Cardiac muscle cell (in vitro differentiated cells and primary cell): ENCODE data around the gene TNFRSF1B. TPM values are rescaled to one million over a fixed set of nuclear protein-coding genes. Genes with fewer than 3 reads are reported as not detected.
A peak's percentile ranks its signal among the peaks of the same experiment; 100 is the strongest.

Experiments used
- DNase-seq, 2 donors: peaks; one replicate each; pipeline versions ENCODE4 v3.0.0 to v3.0.0-alpha.2; 2010 to 2017; ENCODE audit warnings: low read depth in 1 of 2, low spot score in 1 of 2
- H3K27ac ChIP-seq: fragments of 200-600 bp; sonication (generic); 2 replicates; pipeline ENCODE4 v1.5.1; 2016
- H3K27me3 ChIP-seq: fragments of 200-600 bp; sonication (generic); 2 replicates; pipeline ENCODE4 v1.6.0; 2016; ENCODE audit warnings: control low read depth
- H3K36me3 ChIP-seq: fragments of 200-600 bp; sonication (generic); 2 replicates; pipeline ENCODE4 v1.5.1; 2016; ENCODE audit warnings: control low read depth
- H3K4me1 ChIP-seq: fragments of 200-600 bp; sonication (generic); 2 replicates; pipeline ENCODE4 v1.8.1; 2017; ENCODE audit warnings: low read depth, mild to moderate bottlenecking, mixed run types
- H3K4me3 ChIP-seq: fragments of 200-600 bp; sonication (generic); 2 replicates; pipeline ENCODE4 v1.5.1; 2016; ENCODE audit warnings: mild to moderate bottlenecking
- H3K9me3 ChIP-seq: fragments of 200-600 bp; sonication (generic); 2 replicates; pipeline ENCODE4 v1.5.1; 2017; ENCODE audit warnings: low read depth, mild to moderate bottlenecking, control low read depth
- polyA plus RNA-seq: library from polyadenylated mRNA; unstranded; fragments of >200 nt; fragmentation: Nextera tagmentation; extraction: Ambion mirVana; gene quantifications from 2 replicates; pipeline ENCODE4 v1.2.1, GENCODE V29; 2016
- total RNA-seq: library from RNA; depleted of rRNA; stranded (reverse); fragments of >200 nt; gene quantifications from 2 replicates; pipeline ENCODE4 v1.2.3, GENCODE V29; 2016
- TF ChIP-seq, protein P1 (sequence below): IDR thresholded peaks from 2 replicates; pipeline ENCODE4 v1.5.1; 2012; ENCODE audit warnings: low read depth, mild to moderate bottlenecking, low read length

Gene TNFRSF1B
- total and polyA plus RNA-seq, 2 experiments from 2014 or later: 0.27 TPM; not detected in 1

DNA sequence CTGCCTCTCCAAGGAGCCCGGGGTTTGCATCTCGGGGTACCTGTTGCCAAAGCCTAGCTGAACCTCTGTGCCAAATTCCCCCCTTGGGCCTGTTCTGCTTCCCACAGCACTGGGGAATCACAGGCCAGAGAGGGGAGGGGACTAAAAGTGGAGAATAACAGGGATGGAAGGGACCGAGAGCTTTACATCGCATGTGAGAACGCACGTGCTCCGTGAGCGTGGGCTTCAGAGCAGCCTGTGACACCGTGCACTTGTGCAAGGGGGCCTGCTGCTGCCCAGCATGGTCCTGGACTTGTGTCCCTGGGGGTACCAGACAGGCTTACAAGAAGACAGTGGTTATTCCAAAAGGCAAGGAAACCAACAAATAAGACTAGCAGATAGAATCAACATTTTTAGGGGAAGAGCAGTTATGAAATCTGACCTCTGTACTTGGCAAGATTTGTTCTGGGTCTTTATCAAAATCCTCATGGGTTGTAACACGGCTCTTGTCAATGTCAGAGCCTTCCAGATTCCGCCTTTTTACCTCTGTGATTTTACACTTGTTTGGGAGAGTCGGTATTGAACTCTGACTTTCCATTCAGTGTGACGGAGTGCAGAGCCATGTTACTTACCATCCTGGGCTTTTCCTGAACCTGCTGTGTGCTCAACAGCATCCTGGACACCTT, 36.2 kb upstream of the TNFRSF1B start:
- Histone ChIP-seq H3K36me3 (no peaks in the 10 kb centered on the region), H3K9me3 (no peaks in the 10 kb centered on the region), H3K27me3 (no peaks in the 10 kb centered on the region), H3K4me3 (no peak overlapping the region), H3K4me1 (peaks cover 2% of the 10 kb centered on the region), H3K27ac (no peak overlapping the region)
- TF ChIP-seq, protein P1, sequence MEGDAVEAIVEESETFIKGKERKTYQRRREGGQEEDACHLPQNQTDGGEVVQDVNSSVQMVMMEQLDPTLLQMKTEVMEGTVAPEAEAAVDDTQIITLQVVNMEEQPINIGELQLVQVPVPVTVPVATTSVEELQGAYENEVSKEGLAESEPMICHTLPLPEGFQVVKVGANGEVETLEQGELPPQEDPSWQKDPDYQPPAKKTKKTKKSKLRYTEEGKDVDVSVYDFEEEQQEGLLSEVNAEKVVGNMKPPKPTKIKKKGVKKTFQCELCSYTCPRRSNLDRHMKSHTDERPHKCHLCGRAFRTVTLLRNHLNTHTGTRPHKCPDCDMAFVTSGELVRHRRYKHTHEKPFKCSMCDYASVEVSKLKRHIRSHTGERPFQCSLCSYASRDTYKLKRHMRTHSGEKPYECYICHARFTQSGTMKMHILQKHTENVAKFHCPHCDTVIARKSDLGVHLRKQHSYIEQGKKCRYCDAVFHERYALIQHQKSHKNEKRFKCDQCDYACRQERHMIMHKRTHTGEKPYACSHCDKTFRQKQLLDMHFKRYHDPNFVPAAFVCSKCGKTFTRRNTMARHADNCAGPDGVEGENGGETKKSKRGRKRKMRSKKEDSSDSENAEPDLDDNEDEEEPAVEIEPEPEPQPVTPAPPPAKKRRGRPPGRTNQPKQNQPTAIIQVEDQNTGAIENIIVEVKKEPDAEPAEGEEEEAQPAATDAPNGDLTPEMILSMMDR: no peak
- DNase-seq: no peak

DNA sequence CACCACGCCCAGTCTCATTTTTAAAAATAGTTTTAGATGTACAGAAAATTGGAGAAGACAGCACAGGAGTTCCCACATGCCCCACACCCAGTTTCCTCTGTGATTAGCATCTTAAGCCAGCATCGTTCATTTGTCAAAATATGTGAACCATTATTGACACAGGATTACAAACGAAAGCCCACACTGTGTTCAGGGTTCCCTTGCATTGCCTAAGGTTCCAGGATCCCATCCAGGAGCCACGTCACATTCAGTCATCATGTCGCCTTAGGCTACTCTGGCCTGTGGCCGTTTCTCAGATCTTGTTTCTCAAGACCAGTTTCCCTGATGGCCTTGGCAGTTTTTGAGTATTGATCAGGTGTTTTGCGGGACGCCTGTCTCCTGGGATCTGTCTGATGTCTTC, 34.7 kb upstream of the TNFRSF1B start:
- Histone ChIP-seq H3K4me1 (no peaks in the 10 kb centered on the region), H3K9me3 (no peaks in the 10 kb centered on the region), H3K27ac (no peak overlapping the region), H3K27me3 (no peaks in the 10 kb centered on the region), H3K4me3 (no peak overlapping the region), H3K36me3 (no peaks in the 10 kb centered on the region)
- TF ChIP-seq, protein P1: no peak
- no peak for DNase-seq

DNA sequence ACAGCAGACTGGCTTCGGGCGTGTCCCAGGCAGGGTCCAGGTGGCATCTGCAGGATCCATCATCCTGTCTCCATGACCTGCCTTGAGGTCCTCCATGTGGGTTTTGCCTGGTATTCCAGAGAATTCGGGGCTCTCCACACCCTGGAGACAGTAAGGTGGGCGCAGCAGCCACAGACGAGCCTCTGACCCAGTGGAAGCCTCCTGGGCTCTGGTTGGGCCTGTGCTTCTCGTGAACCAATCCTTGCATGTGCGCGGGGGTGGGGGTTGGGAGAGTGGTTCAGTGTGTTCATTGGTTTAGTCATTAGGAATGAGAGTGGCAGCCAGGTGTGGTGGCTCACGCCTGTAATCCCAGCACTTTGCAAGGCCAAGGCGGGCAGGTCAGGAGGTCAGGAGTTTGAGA, 32.1 kb upstream of the TNFRSF1B start:
- Histone ChIP-seq H3K9me3 (no peaks in the 10 kb centered on the region), H3K36me3 (no peaks in the 10 kb centered on the region), H3K27me3 (no peaks in the 10 kb centered on the region), H3K4me3 (no peak overlapping the region), H3K27ac (no peak overlapping the region), H3K4me1 (no peaks in the 10 kb centered on the region)
- TF ChIP-seq, protein P1: no peak
- no peak for DNase-seq

DNA sequence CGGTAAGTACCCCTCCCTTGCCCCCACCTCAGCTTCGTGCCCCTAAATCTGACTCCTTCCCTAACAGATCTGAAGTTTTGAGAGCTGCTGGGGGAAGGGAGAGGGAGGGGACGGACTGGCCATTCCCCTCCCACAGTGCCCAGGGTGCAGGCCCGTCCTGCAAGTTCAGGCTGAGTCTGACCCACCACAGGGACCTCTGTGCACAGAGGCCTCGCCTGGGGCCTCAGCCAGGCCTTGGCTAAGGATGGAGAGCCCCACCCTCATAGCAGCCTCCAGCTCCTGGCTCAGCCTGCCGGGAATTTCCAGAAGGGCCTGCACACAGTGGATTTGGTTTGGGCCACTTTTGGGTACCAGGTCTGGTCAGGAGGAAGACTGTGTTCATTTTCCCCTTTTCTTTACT, 31.2 kb upstream of the TNFRSF1B start:
- Histone ChIP-seq H3K4me3 (no peak overlapping the region), H3K4me1 (no peaks in the 10 kb centered on the region), H3K27me3 (no peaks in the 10 kb centered on the region), H3K36me3 (no peaks in the 10 kb centered on the region), H3K27ac (no peak overlapping the region), H3K9me3 (no peaks in the 10 kb centered on the region)
- DNase-seq: peak in 1 of 2 donors; percentile 22
- TF ChIP-seq, protein P1: no peak

DNA sequence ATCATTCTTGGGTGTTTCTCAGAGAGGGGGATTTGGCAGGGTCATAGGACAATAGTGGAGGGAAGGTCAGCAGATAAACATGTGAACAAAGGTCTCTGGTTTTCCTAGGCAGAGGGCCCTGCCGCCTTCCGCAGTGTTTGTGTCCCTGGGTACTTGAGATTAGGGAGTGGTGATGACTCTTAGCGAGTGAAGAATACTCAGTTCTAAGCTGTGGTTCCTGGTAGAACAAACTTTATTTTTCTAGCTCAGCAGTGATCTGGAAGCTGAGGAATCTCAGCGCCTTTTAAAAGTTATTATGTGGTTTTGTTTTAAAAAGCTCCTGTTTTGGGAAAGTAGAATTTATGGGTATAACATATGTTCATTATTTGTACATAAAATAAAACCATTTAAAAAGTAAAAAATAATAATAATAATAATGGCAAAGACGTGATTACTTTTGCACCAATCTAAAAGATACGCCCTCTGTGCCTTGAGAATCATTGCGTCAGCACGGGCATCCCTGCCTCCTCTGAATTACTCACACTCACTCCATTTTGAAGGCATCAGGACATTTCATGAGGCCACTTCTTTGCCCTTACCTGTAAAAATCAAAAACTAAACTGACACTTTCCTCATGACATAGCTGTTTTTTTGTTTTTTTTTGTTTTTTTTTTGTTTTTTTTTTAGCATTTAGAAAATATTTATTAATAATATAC, 29.7 kb upstream of the TNFRSF1B start:
- TF ChIP-seq, protein P1: no peak
- no peaks in the 10 kb centered on the region for H3K4me1 ChIP-seq

More for the DNA sequence above, 29.7 kb upstream of the TNFRSF1B start:
- no peaks in the 10 kb centered on the region for H3K36me3 ChIP-seq
- H3K9me3 ChIP-seq: no peaks in the 10 kb centered on the region
- no peak overlapping the region for H3K27ac ChIP-seq
- no peaks in the 10 kb centered on the region for H3K27me3 ChIP-seq
- H3K4me3 ChIP-seq: no peak overlapping the region
- DNase-seq: no peak
